Spleen (tissue), 11 donors: ENCODE results near the gene NIPAL3. TPM values are rescaled to one million over a fixed set of nuclear protein-coding genes. Genes with fewer than 3 reads are reported as not detected.
"Not testable (repeated sequence)": the region's sequence is repeated elsewhere in the genome, so short reads cannot be mapped to it uniquely, and the experiment has no call there.

Source experiments
- DNase-seq: peaks from one replicate; pipeline ENCODE4 v3.0.0-alpha.2; 2020
- H3K27ac ChIP-seq, 8 donors: fragments of 200-600 bp; sonication (generic) in 7 of 8; 1 replicate in 4 of 8; 2 replicates in 4 of 8; pipeline versions ENCODE4 v1.5.0 to v1.8.0; 2016 to 2021; ENCODE audit warnings: inconsistent platforms in 4 of 8, mild to moderate bottlenecking in 4 of 8, moderate library complexity in 1 of 8
- H3K27me3 ChIP-seq, 7 donors: fragments of 200-600 bp; sonication (generic) in 6 of 7; replicated peaks in 1 of 7; 1 replicate in 4 of 7; 2 replicates in 3 of 7; pipeline versions ENCODE4 v1.5.0 to v1.8.0; 2016 to 2021; ENCODE audit warnings: inconsistent platforms in 3 of 7, mild to moderate bottlenecking in 1 of 7
- H3K36me3 ChIP-seq, 6 donors: fragments of 200-600 bp; sonication (generic) in 5 of 6; 1 replicate in 4 of 6; 2 replicates in 2 of 6; pipeline versions ENCODE4 v1.5.0 to v1.8.0; 2016 to 2021; ENCODE audit warnings: inconsistent platforms in 2 of 6
- H3K4me1 ChIP-seq, 6 donors: fragments of 200-600 bp; sonication (generic) in 5 of 6; 1 replicate in 3 of 6; 2 replicates in 3 of 6; pipeline versions ENCODE4 v1.5.0 to v1.8.0; 2016 to 2021; ENCODE audit warnings: inconsistent platforms in 3 of 6
- H3K4me3 ChIP-seq, 8 donors: fragments of 200-600 bp; sonication (generic) in 7 of 8; 1 replicate in 4 of 8; 2 replicates in 4 of 8; pipeline versions ENCODE4 v1.5.0 to v1.8.0; 2016 to 2021; ENCODE audit warnings: inconsistent platforms in 4 of 8, mild to moderate bottlenecking in 4 of 8, moderate library complexity in 2 of 8
- H3K9me3 ChIP-seq, 8 donors: fragments of 200-600 bp; sonication (generic) in 7 of 8; 1 replicate in 4 of 8; 2 replicates in 4 of 8; pipeline versions ENCODE4 v1.5.0 to v1.8.0; 2016 to 2021; ENCODE audit warnings: inconsistent platforms in 4 of 8
- CTCF ChIP-seq, 11 experiments: fragments of 200-600 bp in 7 of 11; fragments of 450-650 bp in 4 of 11; sonication (generic) in 4 of 11; IDR thresholded peaks in 8 of 11; conservative IDR thresholded peaks in 3 of 11; 1 replicate in 7 of 11; 2 replicates in 4 of 11; pipeline versions ENCODE4 v1.4.0 to v1.8.0; 2016 to 2021; ENCODE audit warnings: antibody characterized with exemption in 11 of 11, inconsistent platforms in 4 of 11, mild to moderate bottlenecking in 1 of 11
- POLR2A ChIP-seq, 3 donors: fragments of 450-650 bp; IDR thresholded peaks; one replicate each; pipeline ENCODE4 v1.5.1; 2017; ENCODE audit warnings: antibody characterized with exemption in 3 of 3, mild to moderate bottlenecking in 1 of 3
- POLR2AphosphoS5 ChIP-seq, 3 donors: sonication (generic); formaldehyde crosslinking; IDR thresholded peaks; one replicate each; pipeline ENCODE4 v1.5.1; 2017; ENCODE audit warnings: antibody characterized with exemption in 3 of 3
- WGBS, 5 donors: extraction: QIAGEN DNeasy Blood & Tissue Kit in 3 of 5; methylation state at CpG; one replicate each; pipeline versions ENCODE4 v1.1.5 to v1.1.7; 2013 to 2018; 5-methylcytosine and 5-hydroxymethylcytosine counted together
- intact Hi-C: fragments of 100-400 bp; cut with DNase I; formaldehyde crosslinking; loops from one replicate; pipeline ENCODE4 v1.15.0; 2023; ENCODE audit warnings: low total_unique reads
- polyA plus RNA-seq, 3 donors: library from polyadenylated mRNA; stranded (reverse); fragments of 200-250 nt; gene quantifications; one replicate each; pipeline ENCODE4 v1.2.1, GENCODE V29; 2013
- total RNA-seq, 7 donors: library from RNA; depleted of rRNA in 3 of 7; stranded (reverse); fragments of >200 nt in 3 of 7; fragmentation: NEBNext Ultra II Directional in 4 of 7; extraction: Animal tissue kit (Norgen Biotek cat#: 25700) in 4 of 7; gene quantifications; one replicate each; pipeline versions ENCODE4 v1.1.0 to v1.2.1, GENCODE V29; 2016 to 2021
- donor health status: healthy with polysubstance abuse.
- donor health status: DM: no; HTN: no; CAD: no; lungs with moderate emphysema.
- donor health status: DM: no; HTN: no; CAD: no.
- donor health status: Bipolar disorder and iron deficiency.
- donor health status: healthy.
- donor health status: DM: no; HTN: no; CAD: no.
- donor health status: DM: yes; HTN: yes; CAD: no.

Gene NIPAL3
- total and polyA plus RNA-seq, 10 donors = 5.3 to 49.2 (median 24.7) TPM

GRCh38 chr1:24457866-24458265, 42.3 kb downstream of the NIPAL3 start:
- intact Hi-C loops = no loop called here
- no peak for DNase-seq
- WGBS, 5 donors = 93 to 99% (median 94%) methylated on average over 3 of the region's 3 CpGs
- Histone ChIP-seq H3K4me3 (no peak overlapping the region), H3K9me3 (no peaks in the 10 kb centered on the region), H3K36me3 (peaks cover 0 to 100% (median 53%) of the 10 kb centered on the region in 6 donors), H3K27ac (no peak overlapping the region), H3K4me1 (no peaks in the 10 kb centered on the region), H3K27me3 (no peaks in the 10 kb centered on the region)
- TF ChIP-seq CTCF (IDR thresholded peaks at IDR 0.05 in 8 of 11, conservative IDR thresholded peaks at IDR 0.05 in 3 of 11) (no peak), POLR2A (IDR thresholded peaks at IDR 0.05) (no peak), POLR2AphosphoS5 (IDR thresholded peaks at IDR 0.05) (no peak)

- Histone ChIP-seq H3K4me1 (no peaks in the 10 kb centered on the region), H3K36me3 (peaks cover 0 to 98% (median 55%) of the 10 kb centered on the region in 6 donors), H3K27ac (no peak overlapping the region), H3K27me3 (no peaks in the 10 kb centered on the region), H3K9me3 (no peaks in the 10 kb centered on the region), H3K4me3 (no peak overlapping the region)
- DNase-seq = no peak
- TF ChIP-seq CTCF (IDR thresholded peaks at IDR 0.05 in 8 of 11, conservative IDR thresholded peaks at IDR 0.05 in 3 of 11) (no peak), POLR2AphosphoS5 (IDR thresholded peaks at IDR 0.05) (no peak), POLR2A (IDR thresholded peaks at IDR 0.05) (no peak)
- intact Hi-C loops = no loop called here
- WGBS, 5 donors = 87 to 98% (median 92%) methylated on average over 6 of the region's 6 CpGs
Measured at GRCh38 chr1:24459551-24460266, 44.1 kb downstream of the NIPAL3 start.

- H3K27me3 ChIP-seq, DNase-seq, H3K27ac ChIP-seq, H3K9me3 ChIP-seq, H3K4me3 ChIP-seq, intact Hi-C loops: not testable (repeated sequence)
- 84 to 98% (median 95%) methylated on average over 4 of the region's 4 CpGs for WGBS, 5 donors
- H3K4me1 ChIP-seq = peaks cover 0 to 19% (median 11%) of the 10 kb centered on the region in 6 donors
- peaks cover 0 to 98% (median 39%) of the 10 kb centered on the region in 6 donors for H3K36me3 ChIP-seq
Measured at GRCh38 chr1:24462128-24462527, 46.5 kb downstream of the NIPAL3 start.

- H3K27me3 ChIP-seq = no peaks in the 10 kb centered on the region
- intact Hi-C loops = no loop called here
- H3K36me3 ChIP-seq = peaks cover 0 to 96% (median 24%) of the 10 kb centered on the region in 6 donors
- H3K27ac ChIP-seq = no peak overlapping the region
- no peaks in the 10 kb centered on the region for H3K9me3 ChIP-seq
- no peak for DNase-seq
- H3K4me3 ChIP-seq = no peak overlapping the region
- WGBS, 5 donors = 78 to 88% (median 84%) methylated on average over 14 of the region's 14 CpGs
- TF ChIP-seq CTCF (IDR thresholded peaks at IDR 0.05 in 8 of 11, conservative IDR thresholded peaks at IDR 0.05 in 3 of 11) (no peak), POLR2A (IDR thresholded peaks at IDR 0.05) (no peak), POLR2AphosphoS5 (IDR thresholded peaks at IDR 0.05) (no peak)
- peaks cover 0 to 19% (median 11%) of the 10 kb centered on the region in 6 donors for H3K4me1 ChIP-seq
Measured at GRCh38 chr1:24463776-24464735, 48.5 kb downstream of the NIPAL3 start.
